Measurements from ENCODE around the gene RBM38. TPM values are rescaled to one million over a fixed set of nuclear protein-coding genes. Genes with fewer than 3 reads are reported as not detected.

RBM38 gene
- total and polyA plus RNA-seq, 2 of the 13 experiments (the other 11 are each of a cell fraction or from before 2014, with no cell fraction given) = 24.2 to 34.2 TPM

DNA sequence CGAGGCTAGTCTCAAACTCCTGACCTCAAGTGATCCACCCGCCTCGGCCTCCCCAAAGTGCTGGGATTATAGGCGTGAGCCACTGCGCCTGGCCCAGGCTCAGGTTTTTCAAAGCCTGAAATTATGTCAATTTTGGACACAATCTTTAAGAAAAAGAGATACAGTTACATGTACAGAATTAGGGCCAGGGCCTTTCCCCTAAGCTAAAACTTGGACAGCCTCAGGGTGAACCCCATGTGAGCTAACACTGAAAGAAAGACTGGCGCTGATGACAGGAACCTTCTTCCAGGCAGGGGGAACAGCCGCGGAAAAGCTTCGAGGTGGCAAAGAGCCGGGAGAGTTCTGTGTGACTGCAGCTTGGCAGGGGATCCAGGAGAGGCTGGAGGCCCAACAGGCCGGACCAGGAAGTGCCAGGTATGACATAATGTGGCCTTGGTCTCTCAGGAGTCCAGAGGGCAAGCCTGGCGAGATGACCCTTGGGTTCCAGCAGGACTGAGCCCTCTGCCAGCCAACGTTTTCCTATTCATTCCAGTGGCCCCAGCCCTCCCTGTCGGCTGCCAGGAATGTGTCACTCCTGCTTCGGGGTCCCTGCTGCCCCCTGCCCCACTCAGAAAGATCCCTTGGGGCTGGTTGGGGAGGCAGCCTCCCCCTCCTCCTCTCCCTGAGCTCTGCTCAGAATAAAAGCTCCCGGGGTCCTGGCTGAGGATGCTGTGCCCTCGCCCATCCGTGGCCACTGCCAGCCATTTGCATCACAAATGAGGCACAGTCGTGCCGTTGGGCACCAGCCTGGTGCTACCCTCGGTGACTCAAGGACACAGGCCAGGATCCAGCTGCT, 37.3 kb downstream of the RBM38 start (continued):
- TF ChIP-seq, protein P1, sequence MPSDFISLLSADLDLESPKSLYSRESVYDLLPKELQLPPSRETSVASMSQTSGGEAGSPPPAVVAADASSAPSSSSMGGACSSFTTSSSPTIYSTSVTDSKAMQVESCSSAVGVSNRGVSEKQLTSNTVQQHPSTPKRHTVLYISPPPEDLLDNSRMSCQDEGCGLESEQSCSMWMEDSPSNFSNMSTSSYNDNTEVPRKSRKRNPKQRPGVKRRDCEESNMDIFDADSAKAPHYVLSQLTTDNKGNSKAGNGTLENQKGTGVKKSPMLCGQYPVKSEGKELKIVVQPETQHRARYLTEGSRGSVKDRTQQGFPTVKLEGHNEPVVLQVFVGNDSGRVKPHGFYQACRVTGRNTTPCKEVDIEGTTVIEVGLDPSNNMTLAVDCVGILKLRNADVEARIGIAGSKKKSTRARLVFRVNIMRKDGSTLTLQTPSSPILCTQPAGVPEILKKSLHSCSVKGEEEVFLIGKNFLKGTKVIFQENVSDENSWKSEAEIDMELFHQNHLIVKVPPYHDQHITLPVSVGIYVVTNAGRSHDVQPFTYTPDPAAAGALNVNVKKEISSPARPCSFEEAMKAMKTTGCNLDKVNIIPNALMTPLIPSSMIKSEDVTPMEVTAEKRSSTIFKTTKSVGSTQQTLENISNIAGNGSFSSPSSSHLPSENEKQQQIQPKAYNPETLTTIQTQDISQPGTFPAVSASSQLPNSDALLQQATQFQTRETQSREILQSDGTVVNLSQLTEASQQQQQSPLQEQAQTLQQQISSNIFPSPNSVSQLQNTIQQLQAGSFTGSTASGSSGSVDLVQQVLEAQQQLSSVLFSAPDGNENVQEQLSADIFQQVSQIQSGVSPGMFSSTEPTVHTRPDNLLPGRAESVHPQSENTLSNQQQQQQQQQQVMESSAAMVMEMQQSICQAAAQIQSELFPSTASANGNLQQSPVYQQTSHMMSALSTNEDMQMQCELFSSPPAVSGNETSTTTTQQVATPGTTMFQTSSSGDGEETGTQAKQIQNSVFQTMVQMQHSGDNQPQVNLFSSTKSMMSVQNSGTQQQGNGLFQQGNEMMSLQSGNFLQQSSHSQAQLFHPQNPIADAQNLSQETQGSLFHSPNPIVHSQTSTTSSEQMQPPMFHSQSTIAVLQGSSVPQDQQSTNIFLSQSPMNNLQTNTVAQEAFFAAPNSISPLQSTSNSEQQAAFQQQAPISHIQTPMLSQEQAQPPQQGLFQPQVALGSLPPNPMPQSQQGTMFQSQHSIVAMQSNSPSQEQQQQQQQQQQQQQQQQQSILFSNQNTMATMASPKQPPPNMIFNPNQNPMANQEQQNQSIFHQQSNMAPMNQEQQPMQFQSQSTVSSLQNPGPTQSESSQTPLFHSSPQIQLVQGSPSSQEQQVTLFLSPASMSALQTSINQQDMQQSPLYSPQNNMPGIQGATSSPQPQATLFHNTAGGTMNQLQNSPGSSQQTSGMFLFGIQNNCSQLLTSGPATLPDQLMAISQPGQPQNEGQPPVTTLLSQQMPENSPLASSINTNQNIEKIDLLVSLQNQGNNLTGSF (CRISPR knock-in tag; IDR thresholded peaks at IDR 0.05) = no peak
- TF ChIP-seq MLLT10 (CRISPR knock-in tag; IDR thresholded peaks at IDR 0.05) (no peak), HDAC2 (CRISPR knock-in tag; IDR thresholded peaks at IDR 0.05) (peak; percentile 38; the same call in 1 of the 2 replicates), ZNF772 (CRISPR knock-in tag; IDR thresholded peaks at IDR 0.05) (0 out of 2 replicates have a peak, but pooled peaks have one; percentile 16), HMG20A (CRISPR knock-in tag; IDR thresholded peaks at IDR 0.05; ENCODE audit: borderline replicate concordance) (peak; percentile 63; the same call in 1 of the 2 replicates), GTF3A (CRISPR knock-in tag; conservative IDR thresholded peaks at IDR 0.05) (no peak), SRY (CRISPR knock-in tag; IDR thresholded peaks at IDR 0.05) (0 out of 2 replicates have a peak, but pooled peaks have one; percentile 24), ZNF891 (CRISPR knock-in tag; IDR thresholded peaks at IDR 0.05) (no peak), PHF21A (CRISPR knock-in tag; IDR thresholded peaks at IDR 0.05) (no peak), ZNF44 (CRISPR knock-in tag; IDR thresholded peaks at IDR 0.05) (no peak), ZSCAN20 (CRISPR knock-in tag; IDR thresholded peaks at IDR 0.05; ENCODE audit: borderline replicate concordance) (no peak), ZFP62 (CRISPR knock-in tag; IDR thresholded peaks at IDR 0.05) (no peak), ZNF792 (CRISPR knock-in tag; IDR thresholded peaks at IDR 0.05) (no peak), ZSCAN29 (CRISPR knock-in tag; conservative IDR thresholded peaks at IDR 0.05) (no peak), HMG20B (CRISPR knock-in tag; conservative IDR thresholded peaks at IDR 0.05) (no peak; the same call in 1 of the 2 replicates), DR1 (CRISPR knock-in tag; IDR thresholded peaks at IDR 0.05) (no peak), GABPB1 (CRISPR knock-in tag; IDR thresholded peaks at IDR 0.05) (peak; percentile 57), REPIN1 (CRISPR knock-in tag; IDR thresholded peaks at IDR 0.05; ENCODE audit: borderline replicate concordance, low read depth) (no peak)
- TF ChIP-seq, protein P2, sequence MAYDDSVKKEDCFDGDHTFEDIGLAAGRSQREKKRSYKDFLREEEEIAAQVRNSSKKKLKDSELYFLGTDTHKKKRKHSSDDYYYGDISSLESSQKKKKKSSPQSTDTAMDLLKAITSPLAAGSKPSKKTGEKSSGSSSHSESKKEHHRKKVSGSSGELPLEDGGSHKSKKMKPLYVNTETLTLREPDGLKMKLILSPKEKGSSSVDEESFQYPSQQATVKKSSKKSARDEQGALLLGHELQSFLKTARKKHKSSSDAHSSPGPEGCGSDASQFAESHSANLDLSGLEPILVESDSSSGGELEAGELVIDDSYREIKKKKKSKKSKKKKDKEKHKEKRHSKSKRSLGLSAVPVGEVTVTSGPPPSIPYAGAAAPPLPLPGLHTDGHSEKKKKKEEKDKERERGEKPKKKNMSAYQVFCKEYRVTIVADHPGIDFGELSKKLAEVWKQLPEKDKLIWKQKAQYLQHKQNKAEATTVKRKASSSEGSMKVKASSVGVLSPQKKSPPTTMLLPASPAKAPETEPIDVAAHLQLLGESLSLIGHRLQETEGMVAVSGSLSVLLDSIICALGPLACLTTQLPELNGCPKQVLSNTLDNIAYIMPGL (CRISPR knock-in tag; IDR thresholded peaks at IDR 0.05; ENCODE audit: borderline replicate concordance in 1 of 2, low read depth in 1 of 2) = no peak
